HCT116 (cell line): Measurements from ENCODE around the gene FXYD6. TPM values are rescaled to one million over a fixed set of nuclear protein-coding genes. Genes with fewer than 3 reads are reported as not detected.

ENCODE experiments used
- ATAC-seq: fragments of 200-7000 bp; cut with Tn5 transposase; 2 replicates; pipeline ENCODE4 v1.9.1; 2020; ENCODE audit warnings: mild to moderate bottlenecking, moderate library complexity
- BruUV-seq: library from RNA; stranded (reverse); fragments of 400-500 nt; replicated peaks from 2 replicates; lab custom pipeline; 2021; lab: Mats Ljungman, UMichigan
- CTCF ChIA-PET: fragments of 300-600 bp; sonication (Branson Sonifier 250); formaldehyde crosslinking; loops from one replicate; lab custom pipeline; 2021; ENCODE audit warnings: antibody characterized with exemption; lab: Charles Lee
- POLR2A ChIA-PET: fragments of 300-600, 350-600 bp; sonication (Branson Sonifier 250); formaldehyde crosslinking; loops from one replicate; lab custom pipeline; 2021; ENCODE audit warnings: antibody characterized with exemption; lab: Charles Lee
- RAD21 ChIA-PET, 2 experiments: fragments of 300-600 bp; sonication (Branson Sonifier 250); formaldehyde crosslinking; loops; one replicate each; lab custom pipeline; 2023; ENCODE audit warnings: low total read pairs in 2 of 2; ENCODE audit not compliant: uncharacterized antibody in 2 of 2, unreplicated experiment in 2 of 2, low non-redundant PET in 1 of 2; lab: Charles Lee
- DNase-seq: peaks from one replicate; pipeline ENCODE4 v3.0.0-alpha.2; 2010; ENCODE audit warnings: low read depth, low spot score
- H2AFZ ChIP-seq: fragments of 200-600 bp; shearing (Covaris generic), sonication (generic); 2 replicates; pipeline ENCODE4 v1.6.1; 2017; ENCODE audit warnings: low read depth, mixed run types, mixed read lengths, antibody characterized with exemption, low read length; ENCODE audit not compliant: poor library complexity, severe bottlenecking
- H3K27ac ChIP-seq: 2 replicates; pipeline ENCODE4 v1.5.1; 2012; ENCODE audit warnings: low read depth, low read length
- H3K27me3 ChIP-seq: fragments of 200-600 bp; sonication (generic); 2 replicates; pipeline ENCODE4 v1.6.1; 2016; ENCODE audit warnings: mixed run types, low read length, mixed read lengths; ENCODE audit not compliant: insufficient read depth
- H3K36me3 ChIP-seq, 2 experiments: fragments of 200-500 bp in 1 of 2; fragments of 200-600 bp in 1 of 2; sonication (Bioruptor generic) in 1 of 2; sonication (generic) in 1 of 2; 2 replicates each; pipeline versions ENCODE4 v1.5.1 to v1.6.1; 2014 to 2016; ENCODE audit warnings: low read length in 2 of 2, inconsistent platforms in 1 of 2, mixed read lengths in 1 of 2, mixed run types in 1 of 2; ENCODE audit not compliant: insufficient read depth in 2 of 2, control insufficient read depth in 1 of 2
- H3K4me1 ChIP-seq, 2 experiments: fragments of 200-600 bp in 1 of 2; sonication (generic) in 1 of 2; 2 replicates each; pipeline versions ENCODE4 v1.5.1 to v1.6.1; 2012 to 2017; ENCODE audit warnings: low read length in 2 of 2, inconsistent platforms in 1 of 2, mild to moderate bottlenecking in 1 of 2, mixed read lengths in 1 of 2, mixed run types in 1 of 2, moderate library complexity in 1 of 2; ENCODE audit not compliant: insufficient read depth in 2 of 2, control insufficient read depth in 1 of 2
- H3K4me2 ChIP-seq: fragments of 200-600 bp; sonication (generic); 2 replicates; pipeline ENCODE4 v1.6.1; 2017; ENCODE audit warnings: mixed run types, low read length, mixed read lengths
- H3K4me3 ChIP-seq, 2 experiments: fragments of 200-600 bp in 1 of 2; sonication (generic) in 1 of 2; replicated peaks in 1 of 2; 2 replicates each; pipeline ENCODE4 v1.5.1; 2011 to 2016; ENCODE audit warnings: low read length in 2 of 2, control low read depth in 1 of 2, low read depth in 1 of 2, mild to moderate bottlenecking in 1 of 2, mixed read lengths in 1 of 2, mixed run types in 1 of 2
- H3K79me2 ChIP-seq: fragments of 200-600 bp; sonication (generic); 2 replicates; pipeline ENCODE4 v1.6.1; 2017; ENCODE audit warnings: mild to moderate bottlenecking, mixed run types, low read length, moderate library complexity, mixed read lengths; ENCODE audit not compliant: insufficient read depth
- H3K9ac ChIP-seq: fragments of 200-600 bp; sonication (generic); 2 replicates; pipeline ENCODE4 v1.6.1; 2016; ENCODE audit warnings: low read length, mixed read lengths
- H3K9me2 ChIP-seq: fragments of 200-600 bp; sonication (generic), shearing (Covaris generic); 2 replicates; pipeline ENCODE4 v1.6.1; 2017; ENCODE audit warnings: mixed run types, mild to moderate bottlenecking, moderate library complexity; ENCODE audit not compliant: insufficient read depth
- H3K9me3 ChIP-seq, 2 experiments: fragments of 200-500 bp in 1 of 2; fragments of 200-600 bp in 1 of 2; sonication (Bioruptor generic) in 1 of 2; sonication (generic) in 1 of 2; 2 replicates each; pipeline ENCODE4 v1.6.1; 2014 to 2017; ENCODE audit warnings: low read length in 2 of 2, mixed read lengths in 2 of 2, inconsistent platforms in 1 of 2, low read depth in 1 of 2, mild to moderate bottlenecking in 1 of 2, mixed run types in 1 of 2, moderate library complexity in 1 of 2; ENCODE audit not compliant: control insufficient read depth in 1 of 2, insufficient read depth in 1 of 2
- H4K20me1 ChIP-seq: fragments of 200-600 bp; sonication (generic), shearing (Covaris generic); 2 replicates; pipeline ENCODE4 v1.6.1; 2017; ENCODE audit warnings: mixed run types, mild to moderate bottlenecking, moderate library complexity; ENCODE audit not compliant: insufficient read depth
- CBX3 ChIP-seq: IDR thresholded peaks from 2 replicates; pipeline ENCODE4 v1.6.1; 2012; ENCODE audit warnings: low read depth
- CEBPB ChIP-seq: IDR thresholded peaks from 2 replicates; pipeline ENCODE4 v1.6.1; 2012; ENCODE audit warnings: low read depth
- EGR1 ChIP-seq: IDR thresholded peaks from 2 replicates; pipeline ENCODE4 v1.6.1; 2012; ENCODE audit warnings: low read depth
- ELF1 ChIP-seq: IDR thresholded peaks from 2 replicates; pipeline ENCODE4 v1.6.1; 2012; ENCODE audit warnings: low read depth, borderline replicate concordance
- EZH2 ChIP-seq: fragments of 200-600 bp; sonication (generic); IDR thresholded peaks from 2 replicates; pipeline ENCODE4 v1.6.1; 2017; ENCODE audit warnings: antibody characterized with exemption, mixed run types
- EZH2phosphoT487 ChIP-seq: fragments of 200-600 bp; IDR thresholded peaks from 2 replicates; pipeline ENCODE4 v1.6.1; 2018; ENCODE audit warnings: antibody characterized with exemption, borderline replicate concordance
- FOSL1 ChIP-seq: IDR thresholded peaks from 2 replicates; pipeline ENCODE4 v1.6.1; 2012; ENCODE audit warnings: low read depth
- JUND ChIP-seq: IDR thresholded peaks from 2 replicates; pipeline ENCODE4 v1.6.1; 2012
- POLR2A ChIP-seq: IDR thresholded peaks from 2 replicates; pipeline ENCODE4 v1.7.0; 2011; ENCODE audit warnings: borderline replicate concordance; ENCODE audit not compliant: insufficient read depth, insufficient read length; ENCODE audit errors: extremely low read depth
- RAD21 ChIP-seq: IDR thresholded peaks from 2 replicates; pipeline ENCODE4 v1.6.1; 2012; ENCODE audit warnings: low read depth, mild to moderate bottlenecking
- SIN3A ChIP-seq: IDR thresholded peaks from 2 replicates; pipeline ENCODE4 v1.6.1; 2012; ENCODE audit warnings: low read depth
- SP1 ChIP-seq: IDR thresholded peaks from 2 replicates; pipeline ENCODE4 v1.6.1; 2012; ENCODE audit warnings: low read depth
- TCF7L2 ChIP-seq: IDR thresholded peaks from 2 replicates; pipeline ENCODE4 v1.7.0; 2011; ENCODE audit warnings: borderline replicate concordance, inconsistent platforms; ENCODE audit not compliant: insufficient read depth, insufficient read length; ENCODE audit errors: extremely low read depth
- YY1 ChIP-seq: IDR thresholded peaks from 2 replicates; pipeline ENCODE4 v1.6.1; 2011; ENCODE audit warnings: low read length, low read depth, moderate library complexity, mild to moderate bottlenecking; ENCODE audit not compliant: insufficient replicate concordance; ENCODE audit errors: extremely low read depth
- ZBTB33 ChIP-seq: IDR thresholded peaks from 2 replicates; pipeline ENCODE4 v1.6.1; 2011; ENCODE audit warnings: mild to moderate bottlenecking, low read length, moderate library complexity; ENCODE audit not compliant: insufficient replicate concordance; ENCODE audit errors: extremely low read depth
- ZFX ChIP-seq: fragments of 450-650 bp; IDR thresholded peaks from 2 replicates; pipeline ENCODE4 v1.6.1; 2017
- ZNF274 ChIP-seq: fragments of 200-500 bp; sonication (Bioruptor generic); IDR thresholded peaks from 2 replicates; pipeline ENCODE4 v1.6.1; 2014; ENCODE audit warnings: mild to moderate bottlenecking, low read depth, low read length, inconsistent platforms
- intact Hi-C: fragments of 100-400 bp; cut with micrococcal nuclease; formaldehyde crosslinking; loops from 2 replicates; pipeline ENCODE4 v1.10.0; 2022
- total RNA-seq: library from RNA; stranded (reverse); gene quantifications from one replicate; pipeline ENCODE4 v1.2.1, GENCODE V29; 2021; ENCODE audit not compliant: unreplicated experiment
- TF ChIP-seq, protein P1 (sequence below): IDR thresholded peaks from 2 replicates; pipeline ENCODE4 v1.6.1; 2012; ENCODE audit warnings: low read depth
- TF ChIP-seq, protein P2 (sequence below): IDR thresholded peaks from 2 replicates; pipeline ENCODE4 v1.6.1; 2012
- TF ChIP-seq, protein P3 (sequence below): IDR thresholded peaks from 2 replicates; pipeline ENCODE4 v1.6.1; 2012

The FXYD6 gene
- total RNA-seq, 1 experiment from 2014 or later: 2.5 TPM

DNA sequence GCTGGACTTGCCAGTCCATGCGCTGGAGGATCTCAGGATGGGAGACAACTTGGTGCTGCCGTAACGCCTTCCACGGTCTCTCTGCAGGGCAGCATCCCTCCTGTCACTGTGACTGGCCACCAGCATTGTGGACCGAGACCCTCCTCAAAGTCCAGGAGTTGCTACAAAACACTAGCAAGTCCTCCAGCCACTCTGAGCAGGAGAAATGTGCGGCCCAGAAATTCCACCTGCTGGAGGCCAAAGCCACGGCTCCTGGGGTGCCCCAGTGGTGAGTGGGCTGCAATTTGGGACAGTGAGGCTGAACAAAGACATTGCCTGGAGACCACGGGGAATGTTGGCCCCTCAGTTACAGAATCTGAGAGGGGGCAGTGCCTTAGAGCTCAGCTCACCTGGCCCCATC, 72.6 kb downstream of the FXYD6 start:
- ATAC-seq (no peak), DNase-seq (no peak)
- H3K79me2 ChIP-seq: no peaks in the 10 kb centered on the region
- ChIA-PET RAD21 (no interaction called here), CTCF (no interaction called here), POLR2A (no interaction called here)
- no peaks in the 10 kb centered on the region; the same call in 1 of the 2 replicates for H3K27me3 ChIP-seq
- H3K36me3 ChIP-seq: no peaks in the 10 kb centered on the region
- no peak overlapping the region for H3K4me3 ChIP-seq
- no peak overlapping the region for H3K4me2 ChIP-seq
- peaks cover 3 to 4% of the 10 kb centered on the region in 2 experiments; a peak in 3 of 4 replicates for H3K4me1 ChIP-seq
- no peaks in the 10 kb centered on the region for H3K9me2 ChIP-seq
- no peak overlapping the region for H2AFZ ChIP-seq
- H3K9me3 ChIP-seq: no peaks in the 10 kb centered on the region
- no TSS peak for BruUV-seq
- no peak overlapping the region for H3K27ac ChIP-seq
- H4K20me1 ChIP-seq: no peaks in the 10 kb centered on the region
- intact Hi-C loops: no loop called here
- no peak overlapping the region for H3K9ac ChIP-seq
- TF ChIP-seq CEBPB: no peak
- TF ChIP-seq TCF7L2: no peak
- TF ChIP-seq FOSL1: no peak
- no peak for TF ChIP-seq SP1
- no peak for TF ChIP-seq ZBTB33
- no peak for TF ChIP-seq ZFX
- no peak for TF ChIP-seq SIN3A
- TF ChIP-seq, protein P1, sequence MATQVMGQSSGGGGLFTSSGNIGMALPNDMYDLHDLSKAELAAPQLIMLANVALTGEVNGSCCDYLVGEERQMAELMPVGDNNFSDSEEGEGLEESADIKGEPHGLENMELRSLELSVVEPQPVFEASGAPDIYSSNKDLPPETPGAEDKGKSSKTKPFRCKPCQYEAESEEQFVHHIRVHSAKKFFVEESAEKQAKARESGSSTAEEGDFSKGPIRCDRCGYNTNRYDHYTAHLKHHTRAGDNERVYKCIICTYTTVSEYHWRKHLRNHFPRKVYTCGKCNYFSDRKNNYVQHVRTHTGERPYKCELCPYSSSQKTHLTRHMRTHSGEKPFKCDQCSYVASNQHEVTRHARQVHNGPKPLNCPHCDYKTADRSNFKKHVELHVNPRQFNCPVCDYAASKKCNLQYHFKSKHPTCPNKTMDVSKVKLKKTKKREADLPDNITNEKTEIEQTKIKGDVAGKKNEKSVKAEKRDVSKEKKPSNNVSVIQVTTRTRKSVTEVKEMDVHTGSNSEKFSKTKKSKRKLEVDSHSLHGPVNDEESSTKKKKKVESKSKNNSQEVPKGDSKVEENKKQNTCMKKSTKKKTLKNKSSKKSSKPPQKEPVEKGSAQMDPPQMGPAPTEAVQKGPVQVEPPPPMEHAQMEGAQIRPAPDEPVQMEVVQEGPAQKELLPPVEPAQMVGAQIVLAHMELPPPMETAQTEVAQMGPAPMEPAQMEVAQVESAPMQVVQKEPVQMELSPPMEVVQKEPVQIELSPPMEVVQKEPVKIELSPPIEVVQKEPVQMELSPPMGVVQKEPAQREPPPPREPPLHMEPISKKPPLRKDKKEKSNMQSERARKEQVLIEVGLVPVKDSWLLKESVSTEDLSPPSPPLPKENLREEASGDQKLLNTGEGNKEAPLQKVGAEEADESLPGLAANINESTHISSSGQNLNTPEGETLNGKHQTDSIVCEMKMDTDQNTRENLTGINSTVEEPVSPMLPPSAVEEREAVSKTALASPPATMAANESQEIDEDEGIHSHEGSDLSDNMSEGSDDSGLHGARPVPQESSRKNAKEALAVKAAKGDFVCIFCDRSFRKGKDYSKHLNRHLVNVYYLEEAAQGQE: no peak
- no peak for TF ChIP-seq ELF1
- TF ChIP-seq POLR2A: no peak
- no peak for TF ChIP-seq EZH2
- TF ChIP-seq YY1: no peak
- TF ChIP-seq EZH2phosphoT487: no peak
- TF ChIP-seq, protein P2, sequence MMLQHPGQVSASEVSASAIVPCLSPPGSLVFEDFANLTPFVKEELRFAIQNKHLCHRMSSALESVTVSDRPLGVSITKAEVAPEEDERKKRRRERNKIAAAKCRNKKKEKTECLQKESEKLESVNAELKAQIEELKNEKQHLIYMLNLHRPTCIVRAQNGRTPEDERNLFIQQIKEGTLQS: no peak
- no peak for TF ChIP-seq RAD21
- no peak for TF ChIP-seq EGR1
- TF ChIP-seq ZNF274: no peak
- TF ChIP-seq, protein P3, sequence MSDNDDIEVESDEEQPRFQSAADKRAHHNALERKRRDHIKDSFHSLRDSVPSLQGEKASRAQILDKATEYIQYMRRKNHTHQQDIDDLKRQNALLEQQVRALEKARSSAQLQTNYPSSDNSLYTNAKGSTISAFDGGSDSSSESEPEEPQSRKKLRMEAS: no peak
- no peak for TF ChIP-seq CBX3
- TF ChIP-seq JUND: no peak
